Measurements from ENCODE around the gene LPCAT2.

DNA sequence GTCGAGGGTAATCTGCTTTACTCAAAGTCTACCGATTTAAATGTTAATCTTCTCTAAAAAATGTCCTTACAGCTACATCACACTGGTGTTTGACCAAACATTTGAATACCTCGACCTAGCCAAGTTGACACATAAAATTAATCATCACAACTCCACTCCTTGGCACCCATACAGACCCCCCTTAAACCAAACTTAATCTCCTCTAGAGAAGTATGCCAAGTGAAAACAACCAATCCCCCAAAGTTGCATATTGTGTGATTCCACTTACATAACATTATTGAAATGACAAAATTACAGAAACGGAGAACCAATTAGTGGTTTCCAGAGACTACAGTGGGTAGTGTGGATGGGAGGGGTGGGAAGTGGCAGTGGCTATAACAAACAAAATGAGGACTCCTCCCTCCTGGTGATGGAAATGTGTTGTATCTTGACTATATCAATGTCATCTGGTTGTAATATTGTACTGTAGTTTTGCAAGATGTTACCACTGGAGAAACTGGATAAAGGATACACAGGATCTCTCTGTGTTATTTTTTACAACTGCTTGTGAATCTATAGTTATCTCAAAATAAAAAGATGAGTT is 97.0 kb downstream of the LPCAT2 start:
- TF ChIP-seq, protein P1, sequence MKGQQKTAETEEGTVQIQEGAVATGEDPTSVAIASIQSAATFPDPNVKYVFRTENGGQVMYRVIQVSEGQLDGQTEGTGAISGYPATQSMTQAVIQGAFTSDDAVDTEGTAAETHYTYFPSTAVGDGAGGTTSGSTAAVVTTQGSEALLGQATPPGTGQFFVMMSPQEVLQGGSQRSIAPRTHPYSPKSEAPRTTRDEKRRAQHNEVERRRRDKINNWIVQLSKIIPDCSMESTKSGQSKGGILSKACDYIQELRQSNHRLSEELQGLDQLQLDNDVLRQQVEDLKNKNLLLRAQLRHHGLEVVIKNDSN (IDR thresholded peaks at IDR 0.05): no peak
- TF ChIP-seq TCF12 (IDR thresholded peaks at IDR 0.05; ENCODE audit: low read depth) (no peak), TAF1 (IDR thresholded peaks at IDR 0.05; ENCODE audit: low read depth) (no peak), EGR1 (IDR thresholded peaks at IDR 0.05) (no peak), YY1 (IDR thresholded peaks at IDR 0.05; ENCODE audit: low read depth) (no peak), NFIC (IDR thresholded peaks at IDR 0.05) (no peak), TEAD4 (IDR thresholded peaks at IDR 0.05) (no peak), EP300 (IDR thresholded peaks at IDR 0.05; ENCODE audit: borderline replicate concordance) (no peak), ZBTB7A (IDR thresholded peaks at IDR 0.05; ENCODE audit: low read depth) (no peak), CEBPB (IDR thresholded peaks at IDR 0.05) (no peak), RAD21 (IDR thresholded peaks at IDR 0.05; ENCODE audit: low read depth) (no peak)
- TF ChIP-seq, protein P2, sequence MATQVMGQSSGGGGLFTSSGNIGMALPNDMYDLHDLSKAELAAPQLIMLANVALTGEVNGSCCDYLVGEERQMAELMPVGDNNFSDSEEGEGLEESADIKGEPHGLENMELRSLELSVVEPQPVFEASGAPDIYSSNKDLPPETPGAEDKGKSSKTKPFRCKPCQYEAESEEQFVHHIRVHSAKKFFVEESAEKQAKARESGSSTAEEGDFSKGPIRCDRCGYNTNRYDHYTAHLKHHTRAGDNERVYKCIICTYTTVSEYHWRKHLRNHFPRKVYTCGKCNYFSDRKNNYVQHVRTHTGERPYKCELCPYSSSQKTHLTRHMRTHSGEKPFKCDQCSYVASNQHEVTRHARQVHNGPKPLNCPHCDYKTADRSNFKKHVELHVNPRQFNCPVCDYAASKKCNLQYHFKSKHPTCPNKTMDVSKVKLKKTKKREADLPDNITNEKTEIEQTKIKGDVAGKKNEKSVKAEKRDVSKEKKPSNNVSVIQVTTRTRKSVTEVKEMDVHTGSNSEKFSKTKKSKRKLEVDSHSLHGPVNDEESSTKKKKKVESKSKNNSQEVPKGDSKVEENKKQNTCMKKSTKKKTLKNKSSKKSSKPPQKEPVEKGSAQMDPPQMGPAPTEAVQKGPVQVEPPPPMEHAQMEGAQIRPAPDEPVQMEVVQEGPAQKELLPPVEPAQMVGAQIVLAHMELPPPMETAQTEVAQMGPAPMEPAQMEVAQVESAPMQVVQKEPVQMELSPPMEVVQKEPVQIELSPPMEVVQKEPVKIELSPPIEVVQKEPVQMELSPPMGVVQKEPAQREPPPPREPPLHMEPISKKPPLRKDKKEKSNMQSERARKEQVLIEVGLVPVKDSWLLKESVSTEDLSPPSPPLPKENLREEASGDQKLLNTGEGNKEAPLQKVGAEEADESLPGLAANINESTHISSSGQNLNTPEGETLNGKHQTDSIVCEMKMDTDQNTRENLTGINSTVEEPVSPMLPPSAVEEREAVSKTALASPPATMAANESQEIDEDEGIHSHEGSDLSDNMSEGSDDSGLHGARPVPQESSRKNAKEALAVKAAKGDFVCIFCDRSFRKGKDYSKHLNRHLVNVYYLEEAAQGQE (IDR thresholded peaks at IDR 0.05; ENCODE audit: low read depth): no peak
- TF ChIP-seq, protein P3, sequence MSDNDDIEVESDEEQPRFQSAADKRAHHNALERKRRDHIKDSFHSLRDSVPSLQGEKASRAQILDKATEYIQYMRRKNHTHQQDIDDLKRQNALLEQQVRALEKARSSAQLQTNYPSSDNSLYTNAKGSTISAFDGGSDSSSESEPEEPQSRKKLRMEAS (IDR thresholded peaks at IDR 0.05): no peak
